Placental epithelial cell (primary cell): ENCODE data around the gene SCUBE1. TPM values are rescaled to one million over a fixed set of nuclear protein-coding genes. Genes with fewer than 3 reads are reported as not detected.

Experiments used
- total RNA-seq: library from RNA; depleted of rRNA; stranded (reverse); fragments of >200 nt; gene quantifications from 2 replicates; pipeline ENCODE4 v1.2.3, GENCODE V29; 2012

SCUBE1 gene
- under 0.01 TPM in 1 of 2 replicates, not detected in the other for total RNA-seq

GRCh38 chr22:43343262-43343669 lies at the start of gene SCUBE1:
SCUBE1 (minus strand) TSS chr22:43343372; CDS start chr22:43343261, 111 bp downstream.

GRCh38 chr22:43186272-43187170 lies 156.7 kb downstream of the SCUBE1 start, which contains the start of gene TTLL12:
TTLL12 (minus strand) TSS chr22:43187134; CDS start chr22:43187069, 65 bp downstream.

DNA sequence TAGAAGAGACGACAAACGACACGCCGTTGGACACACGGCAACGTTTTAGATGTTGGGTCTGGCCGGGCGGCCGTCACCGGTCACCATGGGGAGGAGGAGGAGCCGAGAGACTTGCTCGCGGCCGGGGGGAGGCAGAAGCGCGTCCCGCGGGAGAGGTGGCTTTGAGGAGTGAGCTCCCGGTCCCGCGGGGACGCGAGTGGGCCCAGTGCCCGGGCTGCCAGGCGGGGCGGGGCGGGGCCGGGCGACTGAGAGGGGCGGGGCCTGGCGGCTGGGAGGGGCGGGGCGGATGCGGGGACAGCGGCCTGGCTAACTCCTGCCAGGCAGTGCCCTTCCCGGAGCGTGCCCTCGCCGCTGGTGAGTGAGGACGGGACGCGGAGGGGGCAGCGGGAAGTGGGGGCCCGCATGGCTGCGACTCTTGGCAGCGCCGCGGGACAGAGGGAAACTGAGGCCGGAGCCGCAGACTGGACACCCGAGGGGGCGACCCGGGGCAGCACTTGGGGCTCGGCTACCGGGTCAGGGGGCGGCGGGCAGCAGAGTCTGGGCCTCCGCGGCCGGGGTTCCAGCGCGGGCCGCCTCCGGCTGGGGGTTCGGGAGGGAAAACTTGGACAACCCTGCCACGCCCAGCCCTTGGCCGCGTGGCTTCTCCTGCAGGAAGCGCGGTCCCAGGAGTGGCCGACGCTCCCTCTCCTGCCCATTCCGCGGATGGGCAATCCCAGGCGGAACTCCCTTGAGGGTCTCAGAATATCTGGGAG lies 191.7 kb downstream of the SCUBE1 start, which contains the start of gene TSPO:
Gene TSPO, plus strand, starts transcription at position 309 of the 752 bp plus-strand sequence. CDS start 7,680 bp downstream, outside the sequence.

Other genes with a start within 250 kb of the SCUBE1 start
- 1.5 and 3.5 TPM in 2 replicates for gene BIK, start 232.6 kb downstream of the SCUBE1 start, total RNA-seq
- gene MCAT, start 200.0 kb downstream of the SCUBE1 start, total RNA-seq: 13.0 and 15.4 TPM in 2 replicates
- 129 and 155 TPM in 2 replicates for gene TSPO, start 191.8 kb downstream of the SCUBE1 start, total RNA-seq
- 19.6 and 37.7 TPM in 2 replicates for gene TTLL12, start 156.2 kb downstream of the SCUBE1 start, total RNA-seq
- gene MPPED1, start 68.6 kb upstream of the SCUBE1 start, total RNA-seq: not detected in 2 replicates